Progenitor cell of endocrine pancreas (in vitro differentiated cells): ENCODE measurements around the gene MEI1. TPM values are rescaled to one million over a fixed set of nuclear protein-coding genes. Genes with fewer than 3 reads are reported as not detected.

Source experiments
- DNase-seq: peaks from one replicate; pipeline ENCODE4 v3.0.0; 2021; ENCODE audit warnings: low spot score; ENCODE audit not compliant: unreplicated experiment
- H3K27ac Mint-ChIP-seq: 2 replicates; pipeline ENCODE4 v1.8.0; 2021; ENCODE audit warnings: mild to moderate bottlenecking, moderate library complexity, mixed read lengths
- H3K27me3 Mint-ChIP-seq: 2 replicates; pipeline ENCODE4 v1.8.0; 2021; ENCODE audit warnings: mixed read lengths
- H3K36me3 Mint-ChIP-seq: 2 replicates; pipeline ENCODE4 v1.8.0; 2022; ENCODE audit warnings: mixed read lengths; ENCODE audit not compliant: insufficient read depth
- H3K4me1 Mint-ChIP-seq: 2 replicates; pipeline ENCODE4 v1.8.0; 2021; ENCODE audit warnings: low read depth, mixed read lengths
- H3K4me3 Mint-ChIP-seq: 2 replicates; pipeline ENCODE4 v1.8.0; 2021; ENCODE audit warnings: low read depth, mild to moderate bottlenecking, moderate library complexity, mixed read lengths
- H3K9me3 Mint-ChIP-seq: 2 replicates; pipeline ENCODE4 v1.8.0; 2021; ENCODE audit warnings: low read depth, mixed read lengths
- long read RNA-seq: library from polyadenylated mRNA; unstranded; transcript quantifications from one replicate; pipeline ENCODE4 v2.0.0, GENCODE V29; 2020
- total RNA-seq: library from RNA; stranded (reverse); gene quantifications from 2 replicates; pipeline ENCODE4 v1.2.1, GENCODE V29; 2021
- TF ChIP-seq, protein P1 (sequence below): fragments of 200-600 bp; sonication (generic); IDR thresholded peaks from one replicate; pipeline ENCODE4 v1.5.0; 2021; ENCODE audit warnings: antibody characterized with exemption, mild to moderate bottlenecking; ENCODE audit not compliant: unreplicated experiment

Gene MEI1, protein sequence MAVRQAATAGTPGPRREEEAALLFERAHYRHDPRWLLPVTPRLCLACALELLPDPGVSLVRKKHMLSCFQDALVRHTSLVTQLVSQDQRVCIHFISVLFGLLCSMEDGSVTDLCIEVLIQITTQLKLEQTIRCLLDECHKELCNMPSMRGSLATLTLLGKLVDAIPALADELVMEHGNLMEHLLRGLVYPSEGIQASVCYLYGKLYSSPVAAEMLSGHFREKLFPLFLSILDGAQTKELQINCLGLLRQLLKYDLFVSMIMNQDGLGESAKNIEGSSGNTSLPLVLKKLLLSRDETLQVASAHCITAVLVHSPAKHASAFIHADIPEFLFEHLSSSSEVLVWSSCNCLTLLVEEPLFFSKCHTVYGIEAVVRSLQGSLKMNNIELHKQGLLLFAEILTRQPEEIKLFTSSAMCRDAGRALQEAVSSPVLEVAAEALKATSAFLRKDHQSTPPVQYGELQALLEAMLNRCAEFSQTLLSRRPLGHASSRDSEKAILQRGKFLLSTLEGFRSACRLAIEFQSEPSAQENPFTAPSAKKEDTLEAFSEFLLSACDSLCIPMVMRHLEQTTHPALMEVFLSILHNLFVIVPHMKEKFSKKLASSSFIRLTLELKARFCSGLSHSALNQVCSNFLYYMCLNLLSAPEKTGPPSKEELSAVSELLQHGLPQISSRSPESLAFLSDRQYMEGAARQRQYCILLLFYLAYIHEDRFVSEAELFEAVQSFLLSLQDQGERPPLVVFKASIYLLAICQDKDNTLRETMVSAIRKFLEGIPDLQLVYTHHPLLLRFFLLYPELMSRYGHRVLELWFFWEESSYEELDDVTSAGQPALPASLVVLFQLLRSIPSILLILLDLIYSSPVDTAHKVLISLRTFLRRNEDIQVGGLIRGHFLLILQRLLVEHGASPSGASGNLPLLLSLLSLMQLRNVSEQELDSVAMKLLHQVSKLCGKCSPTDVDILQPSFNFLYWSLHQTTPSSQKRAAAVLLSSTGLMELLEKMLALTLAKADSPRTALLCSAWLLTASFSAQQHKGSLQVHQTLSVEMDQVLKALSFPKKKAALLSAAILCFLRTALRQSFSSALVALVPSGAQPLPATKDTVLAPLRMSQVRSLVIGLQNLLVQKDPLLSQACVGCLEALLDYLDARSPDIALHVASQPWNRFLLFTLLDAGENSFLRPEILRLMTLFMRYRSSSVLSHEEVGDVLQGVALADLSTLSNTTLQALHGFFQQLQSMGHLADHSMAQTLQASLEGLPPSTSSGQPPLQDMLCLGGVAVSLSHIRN
- 1.0 and 1.5 TPM in 2 replicates for total RNA-seq
- long read RNA-seq, result 0 reads

DNA sequence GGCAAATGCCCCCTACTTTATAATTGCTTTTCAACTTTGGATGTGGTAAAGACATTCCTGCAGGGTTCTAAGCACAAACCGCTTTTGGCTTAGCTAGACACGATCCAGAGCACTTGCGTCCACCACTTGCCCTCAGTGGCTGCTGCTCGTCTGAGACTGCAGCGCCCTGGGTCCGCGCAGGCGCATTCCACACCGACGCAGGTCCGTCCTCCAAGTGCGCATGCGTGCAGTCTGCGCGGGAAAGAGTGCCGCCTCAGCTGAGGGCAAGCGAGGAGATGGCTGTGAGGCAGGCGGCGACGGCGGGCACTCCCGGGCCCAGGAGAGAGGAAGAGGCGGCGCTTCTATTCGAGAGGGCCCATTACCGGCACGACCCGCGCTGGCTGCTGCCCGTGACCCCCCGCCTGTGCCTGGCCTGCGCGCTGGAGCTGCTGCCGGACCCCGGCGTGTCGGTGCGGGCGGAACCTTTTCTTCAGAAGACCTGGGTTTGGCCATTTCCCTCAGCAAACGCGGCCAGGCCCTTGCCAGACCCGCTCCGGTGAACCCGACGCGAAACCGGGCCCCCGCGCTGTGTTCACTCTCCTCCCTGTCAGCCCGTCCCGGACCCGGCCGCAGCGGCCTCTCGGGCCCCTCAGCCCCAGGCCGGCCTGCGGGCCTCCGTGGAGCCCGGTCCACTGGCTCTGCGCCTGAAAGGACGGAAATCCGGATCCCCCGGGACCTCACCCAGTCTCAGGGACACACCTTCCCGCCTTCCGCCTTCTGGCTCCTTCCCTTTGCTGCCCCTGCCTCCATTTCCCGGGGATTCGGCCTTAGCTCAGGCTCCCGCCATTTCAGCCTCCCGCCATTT lies at the start of gene MEI1:
TSS of gene MEI1 (plus strand) at position 240 of the 844 bp plus-strand sequence. CDS start at position 276, 36 bp downstream.
- peak; percentile 26 for DNase-seq
- H3K27me3 Mint-ChIP-seq, result peaks cover 4% of the 10 kb centered on the region

DNA sequence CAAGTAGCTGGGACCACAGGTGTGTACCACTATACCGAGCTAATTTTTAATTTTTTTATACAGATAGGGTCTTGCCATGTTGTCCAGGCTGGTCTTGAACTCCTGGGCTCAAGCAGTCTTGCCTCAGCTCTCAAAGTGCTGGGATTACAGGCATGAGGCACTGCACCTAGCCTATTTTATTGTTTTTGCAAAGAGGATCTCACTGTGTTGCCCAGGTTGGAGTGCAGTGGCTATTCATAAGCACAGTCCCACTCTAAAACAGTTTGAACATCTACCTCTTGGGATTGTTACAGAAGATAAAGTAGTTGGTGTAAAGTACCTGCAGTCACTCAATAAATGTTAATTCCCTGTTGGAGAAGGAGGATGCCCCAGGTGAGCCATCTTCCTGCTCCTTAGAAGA lies 49.1 kb upstream of the MEI1 start:
- H3K27ac Mint-ChIP-seq, result no peak overlapping the region

More for the DNA sequence above, at the start of gene MEI1:
- Mint-ChIP-seq H3K4me3 (no peak within 1 kb of the TSS), H3K4me1 (peaks cover 2% of the 10 kb centered on the region), H3K9me3 (no peaks in the 10 kb centered on the region), H3K27ac (no peak within 1 kb of the TSS), H3K36me3 (no peaks in the 10 kb centered on the region)
- TF ChIP-seq, protein P1, sequence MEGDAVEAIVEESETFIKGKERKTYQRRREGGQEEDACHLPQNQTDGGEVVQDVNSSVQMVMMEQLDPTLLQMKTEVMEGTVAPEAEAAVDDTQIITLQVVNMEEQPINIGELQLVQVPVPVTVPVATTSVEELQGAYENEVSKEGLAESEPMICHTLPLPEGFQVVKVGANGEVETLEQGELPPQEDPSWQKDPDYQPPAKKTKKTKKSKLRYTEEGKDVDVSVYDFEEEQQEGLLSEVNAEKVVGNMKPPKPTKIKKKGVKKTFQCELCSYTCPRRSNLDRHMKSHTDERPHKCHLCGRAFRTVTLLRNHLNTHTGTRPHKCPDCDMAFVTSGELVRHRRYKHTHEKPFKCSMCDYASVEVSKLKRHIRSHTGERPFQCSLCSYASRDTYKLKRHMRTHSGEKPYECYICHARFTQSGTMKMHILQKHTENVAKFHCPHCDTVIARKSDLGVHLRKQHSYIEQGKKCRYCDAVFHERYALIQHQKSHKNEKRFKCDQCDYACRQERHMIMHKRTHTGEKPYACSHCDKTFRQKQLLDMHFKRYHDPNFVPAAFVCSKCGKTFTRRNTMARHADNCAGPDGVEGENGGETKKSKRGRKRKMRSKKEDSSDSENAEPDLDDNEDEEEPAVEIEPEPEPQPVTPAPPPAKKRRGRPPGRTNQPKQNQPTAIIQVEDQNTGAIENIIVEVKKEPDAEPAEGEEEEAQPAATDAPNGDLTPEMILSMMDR, result no peak

DNA sequence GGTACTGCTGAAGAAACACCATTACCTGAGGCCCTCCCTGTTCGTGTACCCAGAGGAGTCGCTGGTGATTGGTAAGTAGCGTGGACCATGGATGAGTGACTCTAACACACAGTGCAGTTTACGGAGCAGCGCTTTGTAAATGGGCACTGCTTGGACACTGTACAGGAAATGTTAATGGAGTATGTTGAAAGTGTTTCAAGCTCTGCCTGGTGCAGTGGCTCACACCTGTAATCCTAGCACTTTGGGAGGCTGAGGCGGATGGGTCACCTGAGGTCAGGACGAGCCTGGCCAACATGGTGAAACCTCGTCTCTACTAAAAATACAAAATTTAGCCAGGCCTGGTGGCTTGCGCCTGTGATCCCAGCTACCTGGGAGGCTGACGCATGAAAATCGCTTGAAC lies 48.5 kb upstream of the MEI1 start:
- H3K4me1 Mint-ChIP-seq, result no peaks in the 10 kb centered on the region
- no peak for DNase-seq
- no peaks in the 10 kb centered on the region for H3K9me3 Mint-ChIP-seq
- H3K27me3 Mint-ChIP-seq, result no peaks in the 10 kb centered on the region
- no peak overlapping the region for H3K4me3 Mint-ChIP-seq
- peaks cover 21% of the 10 kb centered on the region for H3K36me3 Mint-ChIP-seq
- H3K27ac Mint-ChIP-seq, result no peak overlapping the region
- TF ChIP-seq, protein P1, result no peak

More for the DNA sequence above, 49.1 kb upstream of the MEI1 start:
- TF ChIP-seq, protein P1, result no peak
- DNase-seq, result no peak
- no peaks in the 10 kb centered on the region for H3K27me3 Mint-ChIP-seq
- H3K36me3 Mint-ChIP-seq, result peaks cover 19% of the 10 kb centered on the region
- no peak overlapping the region for H3K4me3 Mint-ChIP-seq
- no peaks in the 10 kb centered on the region for H3K9me3 Mint-ChIP-seq
- no peaks in the 10 kb centered on the region for H3K4me1 Mint-ChIP-seq

DNA sequence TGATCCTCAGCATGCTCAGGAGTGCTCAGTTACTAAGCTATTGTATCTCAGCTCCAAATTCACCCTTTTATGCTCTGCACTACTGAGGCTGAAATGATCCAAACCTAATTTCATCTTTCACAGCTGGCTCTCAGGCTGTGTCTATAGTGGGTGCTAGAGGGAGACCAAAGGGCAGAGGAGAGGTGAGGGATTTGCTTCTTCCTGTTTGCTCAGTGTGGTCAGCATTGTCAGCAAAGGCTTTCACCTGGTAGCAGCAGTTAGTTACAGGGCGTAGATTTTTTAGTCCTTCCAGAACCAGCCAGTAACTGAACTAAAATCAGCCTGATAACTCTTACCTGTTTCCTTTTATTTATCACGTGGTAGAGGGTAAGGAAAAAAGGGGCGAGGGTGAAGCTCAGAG lies 45.0 kb upstream of the MEI1 start:
- Mint-ChIP-seq H3K9me3 (no peaks in the 10 kb centered on the region), H3K4me3 (no peak overlapping the region), H3K4me1 (no peaks in the 10 kb centered on the region), H3K27me3 (no peaks in the 10 kb centered on the region), H3K36me3 (peaks cover 20% of the 10 kb centered on the region), H3K27ac (peak overlapping the region; percentile 33)
- TF ChIP-seq, protein P1, result no peak
- DNase-seq, result no peak
